ENCODE data around the gene G6PC3. TPM values are rescaled to one million over a fixed set of nuclear protein-coding genes. Genes with fewer than 3 reads are reported as not detected.
"Not testable (repeated sequence)": the region's sequence is repeated elsewhere in the genome, so short reads cannot be mapped to it uniquely, and the experiment has no call there.

G6PC3 gene
- total and polyA plus RNA-seq, 5 donors = 31.9 to 71.4 (median 40.5) TPM

- DNase-seq (no peak), ATAC-seq (no peak)
- Histone ChIP-seq H3K27me3 (ENCODE audit: control insufficient read depth, insufficient read depth) (no peaks in the 10 kb centered on the region), H3K4me3 (ENCODE audit: low read length) (no peak overlapping the region), H3K9me3 (ENCODE audit: control insufficient read depth, low read length) (no peaks in the 10 kb centered on the region), H3K4me1 (ENCODE audit: control insufficient read depth, insufficient read depth, low read length) (peaks cover 18% of the 10 kb centered on the region), H3K27ac (ENCODE audit: low read length) (no peak overlapping the region)
- WGBS = 56% methylated on average over 10 of the region's 10 CpGs
- intact Hi-C loops (cut with DNase I) = loop anchor here in 1 of 4 donors (10.0 kb wide), 1 partner anchor 104 kb away; the partner anchor contains the start of gene TMEM101
These were observed 48.0 kb downstream of the G6PC3 start for GRCh38 chr17:44118427-44119050.

GRCh38 chr17:44119062-44119461 is 48.5 kb downstream of the G6PC3 start:
- DNase-seq (no peak), ATAC-seq (no peak)
- H3K9me3 ChIP-seq (ENCODE audit: control insufficient read depth, low read length) = no peaks in the 10 kb centered on the region
- no peak overlapping the region for H3K27ac ChIP-seq (ENCODE audit: low read length)
- no peak overlapping the region for H3K4me3 ChIP-seq (ENCODE audit: low read length)
- no peaks in the 10 kb centered on the region for H3K27me3 ChIP-seq (ENCODE audit: control insufficient read depth, insufficient read depth)
- intact Hi-C loops (cut with DNase I) = loop anchor here in 1 of 4 donors (10.0 kb wide), 1 partner anchor 104 kb away; the partner anchor contains the start of gene TMEM101
- peaks cover 13% of the 10 kb centered on the region for H3K4me1 ChIP-seq (ENCODE audit: control insufficient read depth, insufficient read depth, low read length)
- 65% methylated on average over 5 of the region's 5 CpGs for WGBS

- Histone ChIP-seq H3K4me3 (ENCODE audit: low read length) (no peak overlapping the region), H3K4me1 (ENCODE audit: control insufficient read depth, insufficient read depth, low read length) (peaks cover 11% of the 10 kb centered on the region)
- WGBS = 94% methylated on average over 2 of the region's 2 CpGs
These were observed 49.3 kb downstream of the G6PC3 start for GRCh38 chr17:44119798-44120197.

GRCh38 chr17:44120281-44120680 is 49.7 kb downstream of the G6PC3 start:
- H3K27me3 ChIP-seq (ENCODE audit: control insufficient read depth, insufficient read depth); H3K9me3 ChIP-seq (ENCODE audit: control insufficient read depth, low read length); ATAC-seq; DNase-seq; H3K27ac ChIP-seq (ENCODE audit: low read length); H3K4me3 ChIP-seq (ENCODE audit: low read length); intact Hi-C loops (cut with DNase I): not testable (repeated sequence)
- WGBS = 91% methylated on average over 11 of the region's 11 CpGs
- H3K4me1 ChIP-seq (ENCODE audit: control insufficient read depth, insufficient read depth, low read length) = peaks cover 11% of the 10 kb centered on the region

More at GRCh38 chr17:44119798-44120197, 49.3 kb downstream of the G6PC3 start:
- Histone ChIP-seq H3K9me3 (ENCODE audit: control insufficient read depth, low read length) (no peaks in the 10 kb centered on the region), H3K27ac (ENCODE audit: low read length) (no peak overlapping the region), H3K27me3 (ENCODE audit: control insufficient read depth, insufficient read depth) (no peaks in the 10 kb centered on the region)
- ATAC-seq (no peak), DNase-seq (no peak)
- intact Hi-C loops (cut with DNase I) = loop anchor here in 1 of 4 donors (10.0 kb wide), 1 partner anchor 105 kb away; the partner anchor contains the start of gene TMEM101

GRCh38 chr17:44120851-44121605 is 50.5 kb downstream of the G6PC3 start:
- WGBS = 38% methylated on average over 9 of the region's 9 CpGs
- intact Hi-C loops (cut with DNase I) = no loop called here
- ATAC-seq = no peak
- no peak overlapping the region for H3K27ac ChIP-seq (ENCODE audit: low read length)
- H3K4me1 ChIP-seq (ENCODE audit: control insufficient read depth, insufficient read depth, low read length) = peaks cover 11% of the 10 kb centered on the region
- no peaks in the 10 kb centered on the region for H3K9me3 ChIP-seq (ENCODE audit: control insufficient read depth, low read length)
- no peak overlapping the region for H3K4me3 ChIP-seq (ENCODE audit: low read length)
- DNase-seq = peak in 1 of 3 donors; percentile 27
- H3K27me3 ChIP-seq (ENCODE audit: control insufficient read depth, insufficient read depth) = no peaks in the 10 kb centered on the region

GRCh38 chr17:44121997-44122815 is 51.7 kb downstream of the G6PC3 start:
- Histone ChIP-seq H3K4me1 (ENCODE audit: control insufficient read depth, insufficient read depth, low read length) (peaks cover 11% of the 10 kb centered on the region), H3K4me3 (ENCODE audit: low read length) (peak overlapping the region; percentile 95), H3K9me3 (ENCODE audit: control insufficient read depth, low read length) (no peaks in the 10 kb centered on the region), H3K27me3 (ENCODE audit: control insufficient read depth, insufficient read depth) (no peaks in the 10 kb centered on the region), H3K27ac (ENCODE audit: low read length) (no peak overlapping the region)
- WGBS = 36% methylated on average over 1 of the region's 1 CpG
- intact Hi-C loops (cut with DNase I) = no loop called here
- DNase-seq = peak in 1 of 3 donors; percentile 19
- ATAC-seq = no peak

GRCh38 chr17:44122816-44123355 is 52.4 kb downstream of the G6PC3 start:
- Histone ChIP-seq H3K4me1 (ENCODE audit: control insufficient read depth, insufficient read depth, low read length) (peaks cover 11% of the 10 kb centered on the region), H3K4me3 (ENCODE audit: low read length) (peak overlapping the region; percentile 95), H3K27me3 (ENCODE audit: control insufficient read depth, insufficient read depth) (no peaks in the 10 kb centered on the region), H3K27ac (ENCODE audit: low read length) (peak overlapping the region; percentile 73), H3K9me3 (ENCODE audit: control insufficient read depth, low read length) (no peaks in the 10 kb centered on the region)
- intact Hi-C loops (cut with DNase I) = no loop called here
- DNase-seq = no peak
- ATAC-seq = peak in 1 of 2 donors; percentile 7
- WGBS = 1% methylated on average over 30 of the region's 32 CpGs

- H3K9me3 ChIP-seq (ENCODE audit: control insufficient read depth, low read length) = no peaks in the 10 kb centered on the region
- WGBS = 2% methylated on average over 76 of the region's 78 CpGs
- intact Hi-C loops (cut with DNase I) = no loop called here
- peaks cover 11% of the 10 kb centered on the region for H3K4me1 ChIP-seq (ENCODE audit: control insufficient read depth, insufficient read depth, low read length)
- no peaks in the 10 kb centered on the region for H3K27me3 ChIP-seq (ENCODE audit: control insufficient read depth, insufficient read depth)
- DNase-seq (peak; percentile 96 to 99 (median 98)), ATAC-seq (peak; percentile 97 to 98)
- H3K27ac ChIP-seq (ENCODE audit: low read length) = peak within 1 kb of the TSS; percentile 88
- H3K4me3 ChIP-seq (ENCODE audit: low read length) = peak within 1 kb of the TSS; percentile 95
These were observed 53.0 kb downstream of the G6PC3 start, which contains the start of gene HDAC5 for GRCh38 chr17:44123356-44124117. Gene HDAC5, minus strand, starts transcription at chr17:44123641. Its CDS starts 6,126 bp downstream, at chr17:44117515.

- 3% methylated on average over 8 of the region's 8 CpGs for WGBS
- intact Hi-C loops (cut with DNase I) = no loop called here
These were observed 53.5 kb downstream of the G6PC3 start for GRCh38 chr17:44124118-44124438.

More at GRCh38 chr17:44124118-44124438, 53.5 kb downstream of the G6PC3 start:
- no peak for ATAC-seq
- no peaks in the 10 kb centered on the region for H3K27me3 ChIP-seq (ENCODE audit: control insufficient read depth, insufficient read depth)
- peaks cover 11% of the 10 kb centered on the region for H3K4me1 ChIP-seq (ENCODE audit: control insufficient read depth, insufficient read depth, low read length)
- H3K4me3 ChIP-seq (ENCODE audit: low read length) = peak overlapping the region; percentile 95
- peak overlapping the region; percentile 88 for H3K27ac ChIP-seq (ENCODE audit: low read length)
- DNase-seq = no peak
- H3K9me3 ChIP-seq (ENCODE audit: control insufficient read depth, low read length) = no peaks in the 10 kb centered on the region
